Spleen (tissue), 11 donors: ENCODE results near the gene FAM83C. TPM values are rescaled to one million over a fixed set of nuclear protein-coding genes. Genes with fewer than 3 reads are reported as not detected.

Experiments
- DNase-seq: peaks from one replicate; pipeline ENCODE4 v3.0.0-alpha.2; 2020
- H3K27ac ChIP-seq, 8 donors: fragments of 200-600 bp; sonication (generic) in 7 of 8; 1 replicate in 4 of 8; 2 replicates in 4 of 8; pipeline versions ENCODE4 v1.5.0 to v1.8.0; 2016 to 2021; ENCODE audit warnings: inconsistent platforms in 4 of 8, mild to moderate bottlenecking in 4 of 8, moderate library complexity in 1 of 8
- H3K27me3 ChIP-seq, 7 donors: fragments of 200-600 bp; sonication (generic) in 6 of 7; replicated peaks in 1 of 7; 1 replicate in 4 of 7; 2 replicates in 3 of 7; pipeline versions ENCODE4 v1.5.0 to v1.8.0; 2016 to 2021; ENCODE audit warnings: inconsistent platforms in 3 of 7, mild to moderate bottlenecking in 1 of 7
- H3K36me3 ChIP-seq, 6 donors: fragments of 200-600 bp; sonication (generic) in 5 of 6; 1 replicate in 4 of 6; 2 replicates in 2 of 6; pipeline versions ENCODE4 v1.5.0 to v1.8.0; 2016 to 2021; ENCODE audit warnings: inconsistent platforms in 2 of 6
- H3K4me1 ChIP-seq, 6 donors: fragments of 200-600 bp; sonication (generic) in 5 of 6; 1 replicate in 3 of 6; 2 replicates in 3 of 6; pipeline versions ENCODE4 v1.5.0 to v1.8.0; 2016 to 2021; ENCODE audit warnings: inconsistent platforms in 3 of 6
- H3K4me3 ChIP-seq, 8 donors: fragments of 200-600 bp; sonication (generic) in 7 of 8; 1 replicate in 4 of 8; 2 replicates in 4 of 8; pipeline versions ENCODE4 v1.5.0 to v1.8.0; 2016 to 2021; ENCODE audit warnings: inconsistent platforms in 4 of 8, mild to moderate bottlenecking in 4 of 8, moderate library complexity in 2 of 8
- H3K9me3 ChIP-seq, 8 donors: fragments of 200-600 bp; sonication (generic) in 7 of 8; 1 replicate in 4 of 8; 2 replicates in 4 of 8; pipeline versions ENCODE4 v1.5.0 to v1.8.0; 2016 to 2021; ENCODE audit warnings: inconsistent platforms in 4 of 8
- POLR2A ChIP-seq, 3 donors: fragments of 450-650 bp; IDR thresholded peaks; one replicate each; pipeline ENCODE4 v1.5.1; 2017; ENCODE audit warnings: antibody characterized with exemption in 3 of 3, mild to moderate bottlenecking in 1 of 3
- POLR2AphosphoS5 ChIP-seq, 3 donors: sonication (generic); formaldehyde crosslinking; IDR thresholded peaks; one replicate each; pipeline ENCODE4 v1.5.1; 2017; ENCODE audit warnings: antibody characterized with exemption in 3 of 3
- WGBS, 5 donors: extraction: QIAGEN DNeasy Blood & Tissue Kit in 3 of 5; methylation state at CpG; one replicate each; pipeline versions ENCODE4 v1.1.5 to v1.1.7; 2013 to 2018; 5-methylcytosine and 5-hydroxymethylcytosine counted together
- intact Hi-C: fragments of 100-400 bp; cut with DNase I; formaldehyde crosslinking; loops from one replicate; pipeline ENCODE4 v1.15.0; 2023; ENCODE audit warnings: low total_unique reads
- polyA plus RNA-seq, 3 donors: library from polyadenylated mRNA; stranded (reverse); fragments of 200-250 nt; gene quantifications; one replicate each; pipeline ENCODE4 v1.2.1, GENCODE V29; 2013
- total RNA-seq, 7 donors: library from RNA; depleted of rRNA in 3 of 7; stranded (reverse); fragments of >200 nt in 3 of 7; fragmentation: NEBNext Ultra II Directional in 4 of 7; extraction: Animal tissue kit (Norgen Biotek cat#: 25700) in 4 of 7; gene quantifications; one replicate each; pipeline versions ENCODE4 v1.1.0 to v1.2.1, GENCODE V29; 2016 to 2021
- TF ChIP-seq, protein P1 (sequence below), 11 experiments: fragments of 200-600 bp in 7 of 11; fragments of 450-650 bp in 4 of 11; sonication (generic) in 4 of 11; IDR thresholded peaks in 8 of 11; conservative IDR thresholded peaks in 3 of 11; 1 replicate in 7 of 11; 2 replicates in 4 of 11; pipeline versions ENCODE4 v1.4.0 to v1.8.0; 2016 to 2021; ENCODE audit warnings: antibody characterized with exemption in 11 of 11, inconsistent platforms in 4 of 11, mild to moderate bottlenecking in 1 of 11
- donor health status: healthy with polysubstance abuse.
- donor health status: DM: no; HTN: no; CAD: no; lungs with moderate emphysema.
- donor health status: DM: no; HTN: no; CAD: no.
- donor health status: Bipolar disorder and iron deficiency.
- donor health status: healthy.
- donor health status: DM: no; HTN: no; CAD: no.
- donor health status: DM: yes; HTN: yes; CAD: no.

The FAM83C gene
- total and polyA plus RNA-seq, 10 donors: not detected

DNA sequence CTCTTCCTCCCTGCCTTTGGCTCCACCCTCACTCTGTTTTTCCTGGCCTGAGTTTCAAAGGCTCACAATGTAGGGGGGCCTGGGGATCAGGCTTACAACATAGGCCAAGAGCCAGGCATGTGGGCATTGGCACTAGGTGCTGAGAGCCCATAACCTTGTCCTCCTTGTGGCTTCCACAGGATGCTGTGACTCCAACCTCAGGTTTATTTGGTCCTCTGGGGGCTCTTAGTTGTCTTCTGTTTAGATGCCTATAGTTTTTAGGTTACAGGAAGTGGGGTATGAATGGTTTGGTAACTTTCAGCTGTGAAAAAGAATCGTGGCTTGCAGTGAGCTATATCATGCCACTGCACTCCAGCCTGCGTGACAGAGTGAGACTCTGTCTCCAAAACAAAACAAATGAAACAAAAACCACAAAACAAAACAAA, 40.2 kb downstream of the FAM83C start:
- no peak for TF ChIP-seq POLR2A (IDR thresholded peaks at IDR 0.05)
- no peak for TF ChIP-seq POLR2AphosphoS5 (IDR thresholded peaks at IDR 0.05)
- TF ChIP-seq, protein P1, sequence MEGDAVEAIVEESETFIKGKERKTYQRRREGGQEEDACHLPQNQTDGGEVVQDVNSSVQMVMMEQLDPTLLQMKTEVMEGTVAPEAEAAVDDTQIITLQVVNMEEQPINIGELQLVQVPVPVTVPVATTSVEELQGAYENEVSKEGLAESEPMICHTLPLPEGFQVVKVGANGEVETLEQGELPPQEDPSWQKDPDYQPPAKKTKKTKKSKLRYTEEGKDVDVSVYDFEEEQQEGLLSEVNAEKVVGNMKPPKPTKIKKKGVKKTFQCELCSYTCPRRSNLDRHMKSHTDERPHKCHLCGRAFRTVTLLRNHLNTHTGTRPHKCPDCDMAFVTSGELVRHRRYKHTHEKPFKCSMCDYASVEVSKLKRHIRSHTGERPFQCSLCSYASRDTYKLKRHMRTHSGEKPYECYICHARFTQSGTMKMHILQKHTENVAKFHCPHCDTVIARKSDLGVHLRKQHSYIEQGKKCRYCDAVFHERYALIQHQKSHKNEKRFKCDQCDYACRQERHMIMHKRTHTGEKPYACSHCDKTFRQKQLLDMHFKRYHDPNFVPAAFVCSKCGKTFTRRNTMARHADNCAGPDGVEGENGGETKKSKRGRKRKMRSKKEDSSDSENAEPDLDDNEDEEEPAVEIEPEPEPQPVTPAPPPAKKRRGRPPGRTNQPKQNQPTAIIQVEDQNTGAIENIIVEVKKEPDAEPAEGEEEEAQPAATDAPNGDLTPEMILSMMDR (IDR thresholded peaks at IDR 0.05 in 8 of 11, conservative IDR thresholded peaks at IDR 0.05 in 3 of 11): no peak
- H3K4me3 ChIP-seq: no peak overlapping the region
- H3K36me3 ChIP-seq: peaks cover 0 to 21% (median 0%) of the 10 kb centered on the region in 6 donors
- H3K4me1 ChIP-seq: peaks cover 4 to 27% (median 24%) of the 10 kb centered on the region in 6 donors
- peak overlapping the region in 7 of 8 donors; percentile 36 to 80 (median 55) for H3K27ac ChIP-seq
- H3K27me3 ChIP-seq: no peaks in the 10 kb centered on the region
- DNase-seq: no peak
- H3K9me3 ChIP-seq: no peaks in the 10 kb centered on the region
- intact Hi-C loops: no loop called here
- WGBS, 5 donors: 29 to 46% (median 37%) methylated on average over 2 of the region's 2 CpGs

DNA sequence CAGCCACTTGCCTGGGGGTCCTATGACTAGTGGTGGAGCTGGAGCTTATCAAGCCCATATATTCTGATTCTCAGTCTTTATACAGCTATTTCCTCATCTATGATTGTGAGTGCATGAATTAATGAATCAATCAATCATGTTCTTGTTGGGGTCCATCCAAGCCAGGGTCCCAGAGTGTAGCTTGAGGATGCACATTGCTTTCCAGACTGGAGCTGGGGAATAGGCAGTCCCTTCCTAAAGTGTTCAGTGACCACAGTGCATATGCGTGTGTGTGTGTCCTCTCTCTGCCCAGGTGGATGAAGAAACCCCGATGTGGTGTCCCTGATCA, 40.6 kb downstream of the FAM83C start:
- Histone ChIP-seq H3K36me3 (peaks cover 0 to 21% (median 0%) of the 10 kb centered on the region in 6 donors), H3K27me3 (no peaks in the 10 kb centered on the region), H3K9me3 (no peaks in the 10 kb centered on the region), H3K4me3 (no peak overlapping the region), H3K27ac (peak overlapping the region in 7 of 8 donors; percentile 33 to 80 (median 55)), H3K4me1 (peaks cover 4 to 27% (median 24%) of the 10 kb centered on the region in 6 donors)
- 71 to 98% (median 85%) methylated on average over 2 of the region's 2 CpGs for whole genome bisulfite sequencing, 5 donors
- DNase-seq: no peak
- TF ChIP-seq POLR2A (IDR thresholded peaks at IDR 0.05) (no peak), POLR2AphosphoS5 (IDR thresholded peaks at IDR 0.05) (no peak)
- TF ChIP-seq, protein P1 (IDR thresholded peaks at IDR 0.05 in 8 of 11, conservative IDR thresholded peaks at IDR 0.05 in 3 of 11): no peak
- intact Hi-C loops: no loop called here

DNA sequence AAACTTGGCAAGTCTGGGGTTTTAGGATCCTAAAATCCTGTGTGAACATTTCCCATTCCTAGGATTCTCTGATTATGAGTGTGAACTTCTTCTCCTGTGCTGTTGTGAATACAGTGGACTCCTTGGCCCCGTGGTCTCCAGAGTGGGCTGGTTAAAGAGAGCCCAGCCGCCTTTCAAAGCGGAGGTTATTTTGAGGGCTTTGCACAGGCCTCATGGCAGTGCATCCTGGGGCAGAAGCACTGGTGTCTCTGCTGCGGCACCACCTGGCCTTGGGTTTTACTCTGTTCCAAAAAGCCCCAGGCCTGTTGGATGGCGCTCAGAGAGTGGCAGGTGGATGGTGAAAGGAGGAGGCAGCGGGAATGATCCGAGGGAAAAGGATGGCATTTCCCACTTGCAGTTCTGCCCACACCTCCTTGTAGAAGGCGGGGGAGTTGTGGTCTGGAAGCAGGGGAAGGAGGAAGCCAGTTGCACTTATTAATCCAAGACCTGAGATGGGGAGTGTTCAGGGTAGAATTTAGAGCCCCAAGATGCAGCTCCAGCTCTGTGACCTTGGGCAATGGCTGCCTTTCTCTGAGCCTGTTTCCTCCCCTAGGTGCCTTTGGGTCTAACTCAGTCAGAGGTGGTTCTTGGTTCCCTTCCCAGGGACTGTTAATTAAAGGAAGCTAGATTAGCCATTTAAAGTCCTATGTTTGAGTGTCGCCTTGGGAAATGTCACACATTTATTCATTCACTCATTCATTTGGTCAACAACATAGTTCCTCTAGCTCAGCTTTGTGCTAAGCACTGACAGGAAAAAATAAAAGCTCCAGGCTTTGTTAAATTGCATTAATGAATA, 43.4 kb downstream of the FAM83C start:
- Histone ChIP-seq H3K36me3 (no peaks in the 10 kb centered on the region), H3K4me3 (no peak overlapping the region), H3K4me1 (peaks cover 4 to 27% (median 24%) of the 10 kb centered on the region in 6 donors), H3K9me3 (no peaks in the 10 kb centered on the region), H3K27ac (no peak overlapping the region), H3K27me3 (no peaks in the 10 kb centered on the region)
- intact Hi-C loops: no loop called here
- no peak for DNase-seq
- TF ChIP-seq POLR2AphosphoS5 (IDR thresholded peaks at IDR 0.05): no peak
- TF ChIP-seq, protein P1 (IDR thresholded peaks at IDR 0.05 in 8 of 11, conservative IDR thresholded peaks at IDR 0.05 in 3 of 11): no peak
- 83 to 92% (median 85%) methylated on average over 9 of the region's 9 CpGs for WGBS, 5 donors

- intact Hi-C loops: no loop called here
- DNase-seq: no peak
Observed at GRCh38 chr20:35246723-35247122, 45.5 kb downstream of the FAM83C start.

More at GRCh38 chr20:35246723-35247122, 45.5 kb downstream of the FAM83C start:
- 87 to 97% (median 95%) methylated on average over 12 of the region's 12 CpGs for WGBS, 5 donors
- Histone ChIP-seq H3K27ac (no peak overlapping the region), H3K36me3 (no peaks in the 10 kb centered on the region), H3K27me3 (no peaks in the 10 kb centered on the region), H3K4me1 (peaks cover 0 to 18% (median 16%) of the 10 kb centered on the region in 6 donors), H3K4me3 (no peak overlapping the region), H3K9me3 (no peaks in the 10 kb centered on the region)
- TF ChIP-seq POLR2A (IDR thresholded peaks at IDR 0.05) (no peak), POLR2AphosphoS5 (IDR thresholded peaks at IDR 0.05) (no peak)
- TF ChIP-seq, protein P1 (IDR thresholded peaks at IDR 0.05 in 8 of 11, conservative IDR thresholded peaks at IDR 0.05 in 3 of 11): no peak
